K562 (cell line): ENCODE measurements around the gene IQCE. TPM values are rescaled to one million over a fixed set of nuclear protein-coding genes. Genes with fewer than 3 reads are reported as not detected.

Experiments used
- ZNF407 ChIP-seq: fragments of 450-650 bp; IDR thresholded peaks from 2 replicates; pipeline ENCODE4 v1.6.1; 2016; ENCODE audit warnings: low read depth
- polyA plus RNA-seq, 8 experiments: library from polyadenylated mRNA; depleted of rRNA in 4 of 8; stranded (reverse) in 5 of 8; unstranded in 3 of 8; fragments of >200 nt; fragmentation: Nextera tagmentation in 2 of 8; fragmentation: Illumina TruSeq in 1 of 8; extraction: Ambion mirVana in 2 of 8; extraction: Trizol in 1 of 8; gene quantifications; 2 replicates each; pipeline versions ENCODE4 v1.2.1 to v1.2.3, GENCODE V29; 2011 to 2014; ENCODE audit warnings: inconsistent platforms in 1 of 8, missing spikeins in 1 of 8
- total RNA-seq, 7 experiments: library from RNA; depleted of rRNA in 6 of 7; stranded (reverse); fragments of >200 nt in 6 of 7; fragmentation: Illumina TruSeq in 2 of 7; extraction: Trizol in 2 of 7; gene quantifications; 2 replicates each; pipeline versions ENCODE4 v1.2.1 to v1.2.3, GENCODE V29; 2011 to 2021; ENCODE audit warnings: low replicate concordance in 1 of 7

IQCE gene
- total and polyA plus RNA-seq, 9 of the 15 experiments (the other 6 are each of a cell fraction or from before 2014, with no cell fraction given): 0.18 to 8.5 (median 4.2) TPM

GRCh38 chr7:2641406-2642393, 82.9 kb downstream of the IQCE start (continued):
- no peak for TF ChIP-seq ZNF407
